ENCODE data around the gene PDZD2.
"Not testable (repeated sequence)": the region's sequence is repeated elsewhere in the genome, so short reads cannot be mapped to it uniquely, and the experiment has no call there.

Gene PDZD2

DNA sequence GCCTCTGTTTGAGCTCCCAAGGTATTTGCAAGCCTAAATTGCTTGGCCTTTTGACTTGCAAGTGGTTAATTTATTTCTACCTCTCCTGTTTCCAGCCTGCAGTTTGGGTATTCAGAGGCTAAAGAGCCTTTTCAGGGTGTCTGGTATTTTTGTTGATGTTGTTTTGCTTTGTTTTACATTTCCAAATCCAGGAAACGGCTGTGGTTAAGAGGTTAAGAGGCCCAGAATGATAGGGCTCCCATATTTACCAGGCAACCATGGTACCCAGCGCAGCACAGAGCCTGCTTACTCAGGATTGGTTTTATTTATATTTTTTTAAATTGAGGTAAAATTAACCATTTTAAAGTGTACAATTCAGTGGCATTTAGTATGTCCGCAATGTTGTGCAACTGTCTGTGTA, 92.1 kb downstream of the PDZD2 start:
- TF ChIP-seq, protein P1, sequence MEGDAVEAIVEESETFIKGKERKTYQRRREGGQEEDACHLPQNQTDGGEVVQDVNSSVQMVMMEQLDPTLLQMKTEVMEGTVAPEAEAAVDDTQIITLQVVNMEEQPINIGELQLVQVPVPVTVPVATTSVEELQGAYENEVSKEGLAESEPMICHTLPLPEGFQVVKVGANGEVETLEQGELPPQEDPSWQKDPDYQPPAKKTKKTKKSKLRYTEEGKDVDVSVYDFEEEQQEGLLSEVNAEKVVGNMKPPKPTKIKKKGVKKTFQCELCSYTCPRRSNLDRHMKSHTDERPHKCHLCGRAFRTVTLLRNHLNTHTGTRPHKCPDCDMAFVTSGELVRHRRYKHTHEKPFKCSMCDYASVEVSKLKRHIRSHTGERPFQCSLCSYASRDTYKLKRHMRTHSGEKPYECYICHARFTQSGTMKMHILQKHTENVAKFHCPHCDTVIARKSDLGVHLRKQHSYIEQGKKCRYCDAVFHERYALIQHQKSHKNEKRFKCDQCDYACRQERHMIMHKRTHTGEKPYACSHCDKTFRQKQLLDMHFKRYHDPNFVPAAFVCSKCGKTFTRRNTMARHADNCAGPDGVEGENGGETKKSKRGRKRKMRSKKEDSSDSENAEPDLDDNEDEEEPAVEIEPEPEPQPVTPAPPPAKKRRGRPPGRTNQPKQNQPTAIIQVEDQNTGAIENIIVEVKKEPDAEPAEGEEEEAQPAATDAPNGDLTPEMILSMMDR (conservative IDR thresholded peaks at IDR 0.05; ENCODE audit: low read length): no peak
- TF ChIP-seq EZH2phosphoT487 (IDR thresholded peaks at IDR 0.05; ENCODE audit: borderline replicate concordance): no peak
- H3K36me3 ChIP-seq (ENCODE audit: insufficient read depth, low read length): no peaks in the 10 kb centered on the region
- H3K9me2 ChIP-seq (replicated peaks; ENCODE audit: low read depth, low read length): no peaks in the 10 kb centered on the region
- no peaks in the 10 kb centered on the region for H3K9me3 ChIP-seq (ENCODE audit: insufficient read depth, low read depth, low read length)
- no peak overlapping the region for H3K4me3 ChIP-seq (ENCODE audit: low read length, poor library complexity, severe bottlenecking)
- H3K9ac ChIP-seq (ENCODE audit: low read depth, low read length, poor library complexity, severe bottlenecking): no peak overlapping the region
- H4K20me1 ChIP-seq (ENCODE audit: insufficient read depth, low read length, poor library complexity, severe bottlenecking): no peaks in the 10 kb centered on the region
- H3F3A ChIP-seq (ENCODE audit: low read depth): no peaks in the 10 kb centered on the region
- H3K79me2 ChIP-seq (ENCODE audit: insufficient read depth, low read length): no peaks in the 10 kb centered on the region
- H3K4me2 ChIP-seq (ENCODE audit: low read depth, low read length, poor library complexity, severe bottlenecking): no peak overlapping the region
- H3K4me1 ChIP-seq (ENCODE audit: insufficient read depth, low read length, poor library complexity, severe bottlenecking): no peaks in the 10 kb centered on the region
- no peak overlapping the region for H2AFZ ChIP-seq (ENCODE audit: low read length)
- no peaks in the 10 kb centered on the region for H3K27me3 ChIP-seq (ENCODE audit: insufficient read depth, low read length, poor library complexity, severe bottlenecking)

DNA sequence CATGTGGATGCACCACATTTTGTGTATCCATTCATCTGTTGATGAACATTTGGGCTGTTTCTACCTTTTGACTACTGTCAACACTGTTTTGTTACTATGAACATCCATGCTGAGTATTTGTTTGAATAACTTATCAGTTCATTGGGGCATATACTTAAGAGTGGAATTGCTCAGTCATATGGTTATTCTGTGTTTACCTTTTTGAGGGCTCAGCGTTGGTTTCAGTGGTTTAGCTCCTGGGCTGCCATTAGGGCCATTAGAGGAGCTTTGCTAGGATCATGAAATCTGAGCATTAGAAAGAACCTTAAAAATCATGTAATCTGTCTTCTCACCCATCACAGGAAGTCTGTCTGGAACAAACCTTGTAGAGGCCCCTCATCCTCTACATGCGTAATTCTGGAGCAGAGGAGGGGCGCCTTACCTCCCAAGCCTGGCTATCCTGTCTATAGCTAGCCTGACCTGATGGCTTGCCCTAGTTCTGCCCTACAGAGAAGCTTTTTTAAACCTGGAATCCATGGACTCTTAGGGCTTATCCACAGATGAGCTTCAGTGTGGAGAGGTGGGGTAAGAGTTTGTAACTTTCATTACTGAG, 92.9 kb downstream of the PDZD2 start:
- Histone ChIP-seq H3K4me2 (ENCODE audit: low read depth, low read length, poor library complexity, severe bottlenecking) (no peak overlapping the region), H3K9me3 (ENCODE audit: insufficient read depth, low read depth, low read length) (no peaks in the 10 kb centered on the region), H2AFZ (ENCODE audit: low read length) (no peak overlapping the region), H3K27me3 (ENCODE audit: insufficient read depth, low read length, poor library complexity, severe bottlenecking) (no peaks in the 10 kb centered on the region), H3K36me3 (ENCODE audit: insufficient read depth, low read length) (no peaks in the 10 kb centered on the region), H3K9me2 (replicated peaks; ENCODE audit: low read depth, low read length) (no peaks in the 10 kb centered on the region), H3K9ac (ENCODE audit: low read depth, low read length, poor library complexity, severe bottlenecking) (no peak overlapping the region), H4K20me1 (ENCODE audit: insufficient read depth, low read length, poor library complexity, severe bottlenecking) (no peaks in the 10 kb centered on the region), H3F3A (ENCODE audit: low read depth) (no peaks in the 10 kb centered on the region), H3K4me3 (ENCODE audit: low read length, poor library complexity, severe bottlenecking) (no peak overlapping the region), H3K79me2 (ENCODE audit: insufficient read depth, low read length) (no peaks in the 10 kb centered on the region), H3K4me1 (ENCODE audit: insufficient read depth, low read length, poor library complexity, severe bottlenecking) (no peaks in the 10 kb centered on the region)
- TF ChIP-seq, protein P1 (conservative IDR thresholded peaks at IDR 0.05; ENCODE audit: low read length): no peak
- no peak for TF ChIP-seq EZH2phosphoT487 (IDR thresholded peaks at IDR 0.05; ENCODE audit: borderline replicate concordance)

DNA sequence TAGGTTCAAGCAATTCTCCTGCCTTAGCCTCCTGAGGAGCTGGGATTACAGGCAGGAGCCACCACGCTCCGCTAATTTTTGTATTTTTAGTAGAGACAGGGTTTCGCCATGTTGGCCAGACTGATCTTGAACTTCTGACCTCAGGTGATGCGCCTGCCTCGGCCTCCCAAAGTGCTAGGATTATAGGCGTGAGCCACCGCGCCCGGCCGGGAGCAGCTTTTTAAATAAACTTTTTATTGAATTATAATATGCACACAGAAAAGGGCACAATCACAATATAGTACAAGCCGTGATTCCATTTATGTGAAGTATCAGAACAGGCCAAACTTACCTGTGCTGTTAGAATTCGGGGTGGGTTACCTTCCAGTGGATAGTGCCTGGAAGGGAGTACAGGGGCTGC, 93.9 kb downstream of the PDZD2 start:
- not testable (repeated sequence) for H2AFZ ChIP-seq (ENCODE audit: low read length); H3K4me3 ChIP-seq (ENCODE audit: low read length, poor library complexity, severe bottlenecking); H3K27me3 ChIP-seq (ENCODE audit: insufficient read depth, low read length, poor library complexity, severe bottlenecking); H3K4me1 ChIP-seq (ENCODE audit: insufficient read depth, low read length, poor library complexity, severe bottlenecking); H4K20me1 ChIP-seq (ENCODE audit: insufficient read depth, low read length, poor library complexity, severe bottlenecking); H3K36me3 ChIP-seq (ENCODE audit: insufficient read depth, low read length); H3K9me3 ChIP-seq (ENCODE audit: insufficient read depth, low read depth, low read length); H3F3A ChIP-seq (ENCODE audit: low read depth); H3K4me2 ChIP-seq (ENCODE audit: low read depth, low read length, poor library complexity, severe bottlenecking); H3K9ac ChIP-seq (ENCODE audit: low read depth, low read length, poor library complexity, severe bottlenecking); H3K9me2 ChIP-seq (replicated peaks; ENCODE audit: low read depth, low read length); H3K79me2 ChIP-seq (ENCODE audit: insufficient read depth, low read length)

DNA sequence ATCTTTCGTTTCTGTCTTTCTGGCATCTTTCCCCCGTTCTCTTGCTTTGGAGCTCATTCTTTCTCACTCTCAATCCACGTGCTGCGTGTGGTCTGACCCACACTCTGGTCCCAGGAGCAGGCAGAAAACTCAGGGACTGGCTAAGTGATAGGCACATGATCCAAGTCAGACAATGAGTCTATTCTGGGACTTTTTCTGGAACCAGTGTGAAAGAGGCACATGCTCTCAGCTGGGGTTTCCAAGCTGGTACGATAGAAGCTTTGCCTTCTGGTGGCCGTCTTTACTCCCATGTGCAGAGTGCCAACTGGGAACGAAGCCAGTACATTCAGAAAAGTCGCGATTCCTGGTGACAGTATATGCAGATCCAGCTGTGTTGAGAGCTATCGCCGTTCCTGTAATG, 94.4 kb downstream of the PDZD2 start:
- no peaks in the 10 kb centered on the region for H3K4me1 ChIP-seq (ENCODE audit: insufficient read depth, low read length, poor library complexity, severe bottlenecking)
- no peak overlapping the region for H3K4me2 ChIP-seq (ENCODE audit: low read depth, low read length, poor library complexity, severe bottlenecking)
- no peak overlapping the region for H3K4me3 ChIP-seq (ENCODE audit: low read length, poor library complexity, severe bottlenecking)
- TF ChIP-seq EZH2phosphoT487 (IDR thresholded peaks at IDR 0.05; ENCODE audit: borderline replicate concordance): no peak
- TF ChIP-seq, protein P1 (conservative IDR thresholded peaks at IDR 0.05; ENCODE audit: low read length): no peak
- H2AFZ ChIP-seq (ENCODE audit: low read length): no peak overlapping the region
- no peaks in the 10 kb centered on the region for H3F3A ChIP-seq (ENCODE audit: low read depth)
- no peaks in the 10 kb centered on the region for H3K36me3 ChIP-seq (ENCODE audit: insufficient read depth, low read length)
- no peaks in the 10 kb centered on the region for H4K20me1 ChIP-seq (ENCODE audit: insufficient read depth, low read length, poor library complexity, severe bottlenecking)
- H3K9me3 ChIP-seq (ENCODE audit: insufficient read depth, low read depth, low read length): no peaks in the 10 kb centered on the region
- no peaks in the 10 kb centered on the region for H3K9me2 ChIP-seq (replicated peaks; ENCODE audit: low read depth, low read length)
- no peaks in the 10 kb centered on the region for H3K27me3 ChIP-seq (ENCODE audit: insufficient read depth, low read length, poor library complexity, severe bottlenecking)
- no peak overlapping the region for H3K9ac ChIP-seq (ENCODE audit: low read depth, low read length, poor library complexity, severe bottlenecking)
- H3K79me2 ChIP-seq (ENCODE audit: insufficient read depth, low read length): no peaks in the 10 kb centered on the region

Data from Loucy (cell line).